Amygdala (tissue), 56 donors: ENCODE results near the gene SLC23A3.

Experiments
- DNase-seq, 56 donors: peaks; one replicate each; lab custom pipeline; 2025; lab: John Stamatoyannopoulos, UW

Gene SLC23A3

DNA sequence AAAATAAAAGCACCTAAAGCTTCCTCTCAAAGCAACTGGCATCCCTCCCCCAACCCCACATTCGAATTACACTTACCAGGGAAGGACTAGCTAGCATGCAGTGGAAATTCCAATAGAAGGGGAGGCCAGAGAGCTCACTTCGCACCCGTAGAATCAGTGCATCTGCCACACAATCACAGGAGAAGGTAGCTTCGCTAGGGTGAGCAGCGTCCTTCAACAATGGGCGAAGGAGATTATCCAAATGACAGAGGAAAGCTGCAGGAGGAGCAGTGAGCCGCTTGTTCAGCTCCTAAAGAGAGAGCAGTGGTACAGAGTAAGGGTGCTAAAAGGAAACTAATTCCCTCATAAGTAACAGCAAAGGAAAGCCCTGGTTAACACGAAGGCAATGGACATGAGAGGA, 12.4 kb downstream of the SLC23A3 start:
- no peak for DNase-seq

GRCh38 chr2:219155054-219155644, 14.7 kb downstream of the SLC23A3 start:
- peak in 7 of 56 donors; percentile 4 to 77 (median 21) for DNase-seq

DNA sequence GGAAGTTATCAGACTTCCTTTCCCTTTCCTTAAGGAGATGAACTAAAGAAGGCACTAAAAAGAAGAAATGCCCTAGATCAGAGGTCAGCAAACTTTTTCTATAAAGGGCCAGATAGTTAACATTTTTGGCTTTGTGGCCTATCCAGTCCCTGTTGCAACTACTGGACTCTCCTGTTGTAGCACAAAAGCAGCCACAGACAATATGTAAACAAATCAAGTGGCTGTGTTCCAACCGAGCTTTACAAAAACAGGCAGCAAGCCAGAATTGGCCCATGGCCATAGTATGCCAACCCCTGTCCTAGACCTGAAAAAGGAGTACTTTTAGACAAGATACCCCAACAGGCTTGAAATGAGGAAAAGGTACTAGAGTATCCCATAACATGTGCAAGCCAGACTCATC, 20.2 kb downstream of the SLC23A3 start:
- DNase-seq: no peak

DNA sequence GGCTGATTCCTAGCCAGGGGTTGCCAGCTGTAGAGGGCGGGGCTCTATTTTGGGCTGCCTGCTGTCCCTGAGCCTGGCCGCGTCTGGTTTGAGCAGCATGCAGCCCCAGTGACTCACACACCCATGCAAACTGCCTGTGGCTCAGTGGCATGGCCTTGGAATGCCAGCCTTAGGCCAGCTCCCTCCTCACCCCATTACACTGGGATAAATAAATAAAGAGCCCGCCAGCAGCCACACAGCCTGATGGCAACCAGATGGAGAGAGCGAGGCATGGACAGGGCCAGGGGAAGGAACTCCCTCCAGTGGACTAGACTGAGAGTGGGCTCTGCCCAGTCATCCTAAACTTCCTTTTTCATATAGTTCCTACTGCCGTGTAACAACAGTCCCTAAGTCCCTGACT, 27.5 kb downstream of the SLC23A3 start:
- DNase-seq: no peak

- DNase-seq: no peak
Measured at GRCh38 chr2:219140722-219141121, 29.1 kb downstream of the SLC23A3 start.

- DNase-seq: no peak
Measured at GRCh38 chr2:219133976-219134375, 35.9 kb downstream of the SLC23A3 start.

- no peak for DNase-seq
Measured at GRCh38 chr2:219131744-219132143, 38.1 kb downstream of the SLC23A3 start.

DNA sequence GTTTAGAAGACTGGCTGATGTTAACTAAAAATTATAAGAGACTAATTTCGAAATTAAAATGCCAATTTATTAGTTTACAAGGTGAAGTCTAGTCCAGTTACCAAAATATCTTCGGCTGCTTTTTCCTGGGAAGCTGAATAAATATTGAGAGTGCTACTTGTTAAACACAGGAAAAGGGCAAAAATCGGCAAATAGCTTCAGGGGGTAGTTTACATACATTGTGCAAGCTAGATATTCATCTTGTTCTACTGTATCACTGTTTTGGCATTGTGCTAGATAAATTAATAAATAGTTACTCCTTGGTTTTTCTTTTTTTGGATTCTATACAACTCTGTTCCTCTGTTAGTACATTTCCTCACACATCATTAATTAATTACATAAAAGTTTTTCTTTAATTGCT, 38.5 kb downstream of the SLC23A3 start:
- DNase-seq: no peak

DNA sequence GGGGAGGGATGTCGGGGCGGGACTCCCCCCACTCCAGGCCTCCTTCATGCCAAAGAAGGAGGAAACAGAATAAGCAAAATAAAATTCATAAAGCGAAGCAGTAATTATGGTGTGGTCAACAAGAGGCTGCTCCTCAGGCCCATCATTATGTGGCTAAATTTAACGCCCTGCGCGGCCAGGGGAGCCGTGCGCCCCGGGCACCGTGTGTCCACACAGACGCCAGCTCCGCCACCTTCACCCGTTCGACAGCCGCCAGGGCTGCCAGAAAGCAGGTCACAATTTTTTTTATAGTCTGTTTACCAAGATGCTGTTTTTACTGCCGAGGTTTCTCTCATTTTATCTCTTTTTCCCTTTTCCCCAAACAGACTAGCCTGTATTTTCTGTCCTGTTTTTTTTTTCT, 40.2 kb downstream of the SLC23A3 start:
- DNase-seq: no peak

GRCh38 chr2:219128396-219128795, 41.4 kb downstream of the SLC23A3 start:
- DNase-seq: no peak

DNA sequence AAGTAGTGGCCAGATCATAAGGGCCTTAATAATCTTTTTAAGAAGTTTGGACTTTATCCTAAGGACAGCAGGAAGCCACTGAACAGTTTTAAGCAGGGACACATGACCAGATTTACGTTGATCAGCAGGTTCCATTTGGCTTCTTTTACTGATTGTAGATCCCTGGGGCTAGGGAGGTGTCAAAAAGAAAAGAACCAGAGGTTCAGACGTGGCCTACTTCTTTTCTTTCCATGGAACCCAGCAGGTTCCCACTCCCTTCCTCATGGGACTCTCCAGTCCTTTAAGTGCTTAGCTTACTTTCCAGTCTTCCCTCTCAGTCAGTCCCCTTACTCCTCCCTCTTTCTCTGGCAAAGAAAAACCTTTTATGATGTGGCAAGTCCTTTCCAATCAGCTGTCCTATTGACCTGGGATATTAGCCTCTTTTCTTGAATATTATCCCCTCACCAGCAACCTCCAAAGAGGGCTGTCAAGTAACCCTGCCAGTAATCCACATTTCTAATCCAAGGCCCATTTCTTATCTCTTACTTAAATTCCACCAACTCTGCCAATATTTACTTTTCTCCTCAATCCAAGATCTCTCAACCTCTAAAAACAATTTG, 42.7 kb downstream of the SLC23A3 start:
- DNase-seq: no peak

- DNase-seq: no peak
Measured at GRCh38 chr2:219126555-219126954, 43.3 kb downstream of the SLC23A3 start.

DNA sequence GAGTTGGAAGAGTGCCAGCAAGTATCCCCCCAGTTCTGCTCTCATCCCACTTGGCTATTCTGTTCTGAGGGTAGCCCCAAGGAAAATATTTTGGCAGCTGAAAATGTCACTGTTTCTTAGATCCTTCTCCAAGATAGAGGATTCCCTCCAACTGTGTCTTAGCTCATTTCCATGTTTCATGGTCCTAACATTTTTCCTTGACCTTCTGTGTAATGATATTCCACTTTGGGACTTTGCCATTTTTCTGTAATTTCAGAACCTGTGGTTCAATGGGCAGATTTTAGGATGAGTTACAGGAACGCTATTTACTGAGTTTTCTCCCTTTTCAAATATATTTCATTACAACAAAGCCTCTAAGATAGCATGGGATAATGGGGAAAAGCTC, 44.0 kb downstream of the SLC23A3 start:
- no peak for DNase-seq

GRCh38 chr2:219125225-219125885, 44.5 kb downstream of the SLC23A3 start:
- DNase-seq: no peak

GRCh38 chr2:219124381-219125110, 45.3 kb downstream of the SLC23A3 start:
- peak in 6 of 56 donors; percentile 3 to 37 (median 6) for DNase-seq

GRCh38 chr2:219123356-219124135, 46.3 kb downstream of the SLC23A3 start:
- DNase-seq: no peak

- DNase-seq: peak in 1 of 56 donors; percentile 0
Measured at GRCh38 chr2:219122202-219122980, 47.4 kb downstream of the SLC23A3 start.

- DNase-seq: no peak
Measured at GRCh38 chr2:219120082-219120481, 49.7 kb downstream of the SLC23A3 start.

DNA sequence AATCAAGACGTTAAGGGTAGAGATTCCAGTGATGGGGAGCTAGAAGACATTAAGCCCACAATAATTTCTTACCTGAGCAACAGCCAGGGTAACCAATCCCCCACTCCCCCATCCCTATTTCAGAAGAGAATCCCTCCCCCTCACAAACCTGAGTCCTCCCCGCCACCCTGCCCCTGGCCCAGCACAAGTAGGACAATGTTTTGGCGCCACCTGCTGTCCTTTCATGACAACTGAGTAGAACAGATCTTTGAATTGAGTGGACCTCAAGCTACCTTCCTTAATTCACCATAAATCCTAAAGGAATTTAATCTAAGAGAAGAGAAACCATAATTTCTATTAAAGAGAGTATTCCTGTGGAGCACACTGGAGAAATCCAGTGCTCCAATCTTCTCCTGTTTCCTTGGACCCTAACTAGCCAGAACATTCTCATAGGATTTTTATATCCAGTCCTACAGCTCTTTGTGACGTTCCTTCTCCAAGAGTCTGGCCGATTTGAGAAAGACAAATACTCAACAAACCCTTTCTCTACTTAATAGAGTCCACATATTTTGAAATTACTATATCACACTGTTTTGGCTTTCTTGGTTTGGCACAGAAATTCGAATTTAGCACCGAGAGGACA, 50.3 kb downstream of the SLC23A3 start:
- DNase-seq: peak in 39 of 56 donors; percentile 0 to 79 (median 27)
